Spinal cord (tissue), 10 donors: ENCODE results near the gene MAML2. TPM values are rescaled to one million over a fixed set of nuclear protein-coding genes. Genes with fewer than 3 reads are reported as not detected.

Experiments
- DNase-seq, 6 donors: peaks; one replicate each; pipeline versions ENCODE4 v3.0.0 to v3.0.0-alpha.2; 2013 to 2015; ENCODE audit warnings: low spot score in 6 of 6, low read depth in 4 of 6
- H3K27ac ChIP-seq: one replicate; pipeline ENCODE4 v1.5.1; 2013; ENCODE audit warnings: low read depth, low read length, control low read depth
- H3K27me3 ChIP-seq: one replicate; pipeline ENCODE4 v1.6.1; 2013; ENCODE audit warnings: low read length; ENCODE audit not compliant: control insufficient read depth, insufficient read depth
- H3K36me3 ChIP-seq: one replicate; pipeline ENCODE4 v1.6.1; 2013; ENCODE audit warnings: low read length; ENCODE audit not compliant: control insufficient read depth, insufficient read depth
- H3K4me1 ChIP-seq: one replicate; pipeline ENCODE4 v1.6.1; 2013; ENCODE audit warnings: low read length; ENCODE audit not compliant: control insufficient read depth, insufficient read depth
- H3K4me3 ChIP-seq: one replicate; pipeline ENCODE4 v1.5.1; 2013; ENCODE audit warnings: low read depth, low read length, control low read depth
- H3K9me3 ChIP-seq: one replicate; pipeline ENCODE4 v1.6.1; 2013; ENCODE audit warnings: low read length; ENCODE audit not compliant: control insufficient read depth, insufficient read depth
- WGBS: methylation state at CpG from one replicate; pipeline ENCODE4 v1.1.5; 2013; ENCODE audit warnings: missing lambda C conversion rate; ENCODE audit not compliant: insufficient coverage; 5-methylcytosine and 5-hydroxymethylcytosine counted together
- polyA plus RNA-seq, 2 donors: library from polyadenylated mRNA; unstranded; fragments of 120-200 nt; gene quantifications; one replicate each; pipeline ENCODE4 v1.2.1, GENCODE V29; 2013; ENCODE audit not compliant: insufficient read length in 2 of 2
- total RNA-seq, 2 donors: library from RNA; depleted of rRNA in 1 of 2; stranded (reverse); fragments of 120-200 nt in 1 of 2; fragments of >200 nt in 1 of 2; gene quantifications; one replicate each; pipeline versions ENCODE4 v1.2.3 to v1.2.4, GENCODE V29; 2013 to 2014
- donor health status: healthy.

MAML2 gene
- total and polyA plus RNA-seq, 4 donors, result 16.7 to 25.5 (median 18.7) TPM

DNA sequence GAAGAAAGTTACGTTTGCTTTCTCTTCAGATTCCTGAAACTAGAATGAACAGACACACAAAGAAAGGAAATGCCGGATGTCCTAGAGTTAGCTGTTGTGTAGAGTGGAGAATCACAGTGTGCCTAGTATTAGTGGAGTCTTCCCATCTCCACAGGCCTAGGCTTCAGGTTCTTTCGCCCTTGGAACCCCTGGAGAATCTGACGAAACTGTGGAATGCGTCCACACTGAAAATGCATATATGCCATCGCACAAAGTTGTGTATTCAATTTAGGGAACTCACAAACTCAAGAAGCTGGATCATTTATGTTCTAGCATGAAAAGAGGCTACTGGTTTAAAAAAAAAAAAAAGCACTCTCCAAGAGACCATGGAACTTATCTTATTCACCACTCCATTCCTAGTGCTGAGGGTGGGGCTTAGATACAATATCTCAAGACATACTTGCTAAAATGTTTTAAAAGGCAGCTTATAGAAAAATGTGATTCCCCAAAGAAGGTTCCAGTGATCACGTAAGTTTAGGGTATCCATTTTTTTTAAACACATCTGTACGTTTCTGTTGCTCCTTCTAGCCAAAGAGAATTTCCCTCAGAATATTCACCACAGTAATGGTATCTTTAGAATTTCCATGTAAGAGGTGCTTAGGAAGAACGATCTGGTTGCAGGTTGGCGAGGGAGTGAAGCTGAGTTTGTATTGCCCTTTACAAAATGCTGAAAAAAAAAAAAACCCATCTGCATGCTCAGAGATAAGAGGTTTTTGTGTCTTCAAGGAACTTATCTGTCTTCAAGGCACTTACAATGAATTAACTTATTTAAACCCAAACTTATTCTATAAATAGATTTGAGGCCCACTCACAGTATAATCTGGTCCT is 20.0 kb downstream of the MAML2 start:
- Histone ChIP-seq H3K36me3 (no peaks in the 10 kb centered on the region), H3K4me1 (no peaks in the 10 kb centered on the region), H3K27me3 (no peaks in the 10 kb centered on the region), H3K27ac (no peak overlapping the region), H3K4me3 (no peak overlapping the region), H3K9me3 (no peaks in the 10 kb centered on the region)
- WGBS, result no CpG with 5 or more reads among the region's 10 CpGs
- DNase-seq, result no peak

DNA sequence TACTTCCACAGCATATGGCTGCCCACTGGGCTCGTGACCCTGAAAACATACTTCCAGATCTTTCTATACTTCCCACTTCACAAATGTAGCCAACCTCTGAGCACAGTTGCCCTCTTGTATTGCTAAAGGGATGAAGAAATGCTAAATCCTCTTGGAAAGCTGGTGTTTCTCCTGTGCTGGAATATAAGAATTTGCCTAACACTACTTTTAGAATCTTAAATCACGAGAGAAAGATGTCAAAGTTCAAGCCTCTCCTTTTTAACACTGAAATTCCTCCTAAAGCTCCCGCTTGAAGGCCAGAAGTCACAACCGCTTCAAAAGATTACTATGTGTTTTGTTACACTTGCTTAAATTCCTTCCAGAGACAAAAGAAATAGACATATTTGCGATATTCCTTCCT is 21.9 kb downstream of the MAML2 start:
- 71% methylated on average over 1 of the region's 5 CpGs for WGBS
- no peaks in the 10 kb centered on the region for H3K36me3 ChIP-seq
- H3K4me3 ChIP-seq, result no peak overlapping the region
- H3K9me3 ChIP-seq, result no peaks in the 10 kb centered on the region
- peaks cover 4% of the 10 kb centered on the region for H3K4me1 ChIP-seq
- H3K27me3 ChIP-seq, result no peaks in the 10 kb centered on the region
- no peak overlapping the region for H3K27ac ChIP-seq
- no peak for DNase-seq

GRCh38 chr11:96319898-96320656 is 22.9 kb downstream of the MAML2 start:
- Histone ChIP-seq H3K27ac (no peak overlapping the region), H3K4me1 (peaks cover 4% of the 10 kb centered on the region), H3K27me3 (no peaks in the 10 kb centered on the region), H3K4me3 (no peak overlapping the region), H3K9me3 (no peaks in the 10 kb centered on the region), H3K36me3 (no peaks in the 10 kb centered on the region)
- DNase-seq, result no peak
- WGBS, result no CpG with 5 or more reads among the region's 2 CpGs

DNA sequence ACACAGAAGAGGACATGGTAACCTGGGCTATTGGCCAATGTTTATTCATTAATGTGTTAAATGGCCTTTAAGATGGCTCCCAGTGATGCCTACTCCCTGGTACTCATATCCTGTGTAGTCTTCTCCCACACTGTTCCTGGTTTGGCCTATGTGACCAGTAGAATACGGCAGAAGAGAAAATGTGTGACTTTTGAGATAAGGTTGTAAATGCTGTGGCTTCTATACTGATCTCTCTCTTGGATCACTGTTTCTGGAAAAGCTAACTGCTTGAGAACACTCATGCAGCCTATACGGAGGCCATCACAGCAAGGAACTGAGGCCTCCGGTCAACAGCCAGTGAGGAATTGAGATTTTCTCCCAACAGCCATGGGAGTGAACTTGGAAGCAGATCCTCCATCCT is 24.1 kb downstream of the MAML2 start:
- DNase-seq, result no peak
- Histone ChIP-seq H3K4me1 (peaks cover 12% of the 10 kb centered on the region), H3K27me3 (no peaks in the 10 kb centered on the region), H3K9me3 (no peaks in the 10 kb centered on the region), H3K36me3 (no peaks in the 10 kb centered on the region), H3K4me3 (no peak overlapping the region), H3K27ac (no peak overlapping the region)
- no CpG with 5 or more reads among the region's 3 CpGs for WGBS

- Histone ChIP-seq H3K4me3 (no peak overlapping the region), H3K27me3 (no peaks in the 10 kb centered on the region), H3K27ac (no peak overlapping the region), H3K4me1 (peaks cover 12% of the 10 kb centered on the region), H3K36me3 (no peaks in the 10 kb centered on the region), H3K9me3 (no peaks in the 10 kb centered on the region)
- WGBS, result no CpG with 5 or more reads among the region's 1 CpG
- DNase-seq, result no peak
Measured at GRCh38 chr11:96318399-96318798, 24.6 kb downstream of the MAML2 start.

- no peak overlapping the region for H3K4me3 ChIP-seq
- no peaks in the 10 kb centered on the region for H3K36me3 ChIP-seq
- no peaks in the 10 kb centered on the region for H3K27me3 ChIP-seq
- WGBS, result no CpG with 5 or more reads among the region's 2 CpGs
- peaks cover 12% of the 10 kb centered on the region for H3K4me1 ChIP-seq
- no peaks in the 10 kb centered on the region for H3K9me3 ChIP-seq
- no peak for DNase-seq
- no peak overlapping the region for H3K27ac ChIP-seq
Measured at GRCh38 chr11:96317985-96318384, 25.0 kb downstream of the MAML2 start.

- H3K9me3 ChIP-seq, result no peaks in the 10 kb centered on the region
- H3K27ac ChIP-seq, result no peak overlapping the region
- no peak overlapping the region for H3K4me3 ChIP-seq
- H3K27me3 ChIP-seq, result no peaks in the 10 kb centered on the region
- peaks cover 12% of the 10 kb centered on the region for H3K4me1 ChIP-seq
- no peak for DNase-seq
- H3K36me3 ChIP-seq, result no peaks in the 10 kb centered on the region
- no CpG with 5 or more reads among the region's 2 CpGs for WGBS
Measured at GRCh38 chr11:96317571-96317970, 25.4 kb downstream of the MAML2 start.

DNA sequence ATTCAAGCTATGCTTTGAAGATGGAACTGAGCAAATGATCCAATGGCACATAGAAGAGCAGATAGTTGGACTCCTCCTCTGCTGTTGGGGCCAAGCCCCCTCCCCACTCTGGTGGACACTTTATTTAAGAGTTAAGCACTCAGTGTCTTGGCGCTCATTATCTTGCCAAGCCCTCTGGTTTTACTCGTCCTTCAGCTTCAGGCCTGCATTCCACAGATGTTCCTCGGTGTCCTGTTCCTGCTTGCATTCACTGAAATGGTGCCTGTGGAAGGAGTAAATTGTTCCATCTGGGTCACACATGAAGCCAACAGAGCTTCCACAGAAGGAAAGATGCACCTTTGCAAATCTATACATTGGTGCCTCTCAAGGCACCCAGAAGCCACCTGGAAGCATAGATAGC is 26.1 kb downstream of the MAML2 start:
- DNase-seq, result no peak
- Histone ChIP-seq H3K27ac (no peak overlapping the region), H3K4me1 (peaks cover 14% of the 10 kb centered on the region), H3K4me3 (no peak overlapping the region), H3K36me3 (no peaks in the 10 kb centered on the region), H3K9me3 (no peaks in the 10 kb centered on the region), H3K27me3 (no peaks in the 10 kb centered on the region)
- no CpG with 5 or more reads among the region's 3 CpGs for WGBS

- H3K4me1 ChIP-seq, result peaks cover 17% of the 10 kb centered on the region
- no peak for DNase-seq
- no peak overlapping the region for H3K4me3 ChIP-seq
- no CpG with 5 or more reads among the region's 1 CpG for WGBS
- H3K27me3 ChIP-seq, result no peaks in the 10 kb centered on the region
- no peak overlapping the region for H3K27ac ChIP-seq
- H3K9me3 ChIP-seq, result no peaks in the 10 kb centered on the region
- no peaks in the 10 kb centered on the region for H3K36me3 ChIP-seq
Measured at GRCh38 chr11:96315476-96315875, 27.5 kb downstream of the MAML2 start.
